Ascending aorta (tissue), 2 donors: Measurements from ENCODE around the gene ZFP62. TPM values are rescaled to one million over a fixed set of nuclear protein-coding genes. Genes with fewer than 3 reads are reported as not detected.

Experiments used
- DNase-seq, 2 donors: peaks; one replicate each; pipeline ENCODE4 v3.0.0-alpha.2; 2019; ENCODE audit warnings: low spot score in 2 of 2
- H3K27ac ChIP-seq, 2 donors: fragments of 200-600 bp; sonication (generic); one replicate each; pipeline ENCODE4 v1.5.1; 2016 to 2017; ENCODE audit warnings: mild to moderate bottlenecking in 1 of 2
- H3K27me3 ChIP-seq: fragments of 200-600 bp; sonication (generic); one replicate; pipeline ENCODE4 v1.5.1; 2017
- H3K36me3 ChIP-seq, 2 donors: fragments of 200-600 bp; sonication (generic); one replicate each; pipeline ENCODE4 v1.5.1; 2016
- H3K4me1 ChIP-seq, 2 donors: fragments of 200-600 bp; sonication (generic); one replicate each; pipeline ENCODE4 v1.5.1; 2016 to 2017; ENCODE audit warnings: mild to moderate bottlenecking in 1 of 2
- H3K4me3 ChIP-seq, 2 donors: fragments of 200-600 bp; sonication (generic); one replicate each; pipeline ENCODE4 v1.5.1; 2016 to 2017; ENCODE audit warnings: mild to moderate bottlenecking in 1 of 2
- H3K9me3 ChIP-seq, 2 donors: fragments of 200-600 bp; sonication (generic); one replicate each; pipeline ENCODE4 v1.5.1; 2016
- intact Hi-C: fragments of 100-400 bp; cut with DNase I; formaldehyde crosslinking; loops from one replicate; pipeline ENCODE4 v1.15.1; 2023
- total RNA-seq: library from RNA; depleted of rRNA; stranded (reverse); fragments of >200 nt; gene quantifications from one replicate; pipeline ENCODE4 v1.1.0, GENCODE V29; 2016
- TF ChIP-seq, protein P1 (sequence below), 3 experiments: fragments of 200-600 bp in 2 of 3; fragments of 450-650 bp in 1 of 3; sonication (generic) in 2 of 3; IDR thresholded peaks; one replicate each; pipeline ENCODE4 v1.5.1; 2016 to 2019; ENCODE audit warnings: antibody characterized with exemption in 3 of 3, mild to moderate bottlenecking in 1 of 3, moderate library complexity in 1 of 3

ZFP62 gene
- total RNA-seq, 1 donor from 2014 or later, result 1.8 TPM

DNA sequence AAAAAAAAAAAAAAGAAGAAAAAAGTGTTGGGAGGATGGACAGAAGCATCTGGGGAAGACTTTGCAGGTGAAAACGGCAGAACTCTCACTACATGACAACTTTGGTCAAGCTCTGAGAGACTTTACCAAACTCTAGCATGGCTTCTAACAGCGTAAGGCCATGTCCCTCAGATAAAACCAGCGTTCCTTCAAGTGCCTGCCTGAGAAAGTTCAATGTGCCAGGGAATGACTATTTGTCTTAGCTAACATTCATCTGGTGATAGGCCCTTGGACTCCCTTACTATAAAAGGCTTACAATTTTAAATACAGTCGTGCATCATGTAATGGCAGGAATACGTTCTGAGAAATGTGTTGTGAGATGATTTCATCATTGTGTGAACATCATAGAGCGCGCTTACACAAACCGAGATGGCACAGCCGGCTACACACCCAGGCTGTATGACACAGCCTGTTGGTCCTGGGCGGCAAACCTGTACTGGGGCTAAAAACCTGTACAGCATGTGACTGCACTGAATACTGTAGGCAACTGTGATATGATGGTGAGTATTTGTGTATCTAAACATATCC lies 14.9 kb upstream of the ZFP62 start:
- Histone ChIP-seq H3K4me1 (no peaks in the 10 kb centered on the region), H3K36me3 (no peaks in the 10 kb centered on the region), H3K27me3 (no peaks in the 10 kb centered on the region), H3K4me3 (no peak overlapping the region), H3K9me3 (no peaks in the 10 kb centered on the region), H3K27ac (no peak overlapping the region)
- DNase-seq, result no peak
- intact Hi-C loops, result no loop called here
- TF ChIP-seq, protein P1, sequence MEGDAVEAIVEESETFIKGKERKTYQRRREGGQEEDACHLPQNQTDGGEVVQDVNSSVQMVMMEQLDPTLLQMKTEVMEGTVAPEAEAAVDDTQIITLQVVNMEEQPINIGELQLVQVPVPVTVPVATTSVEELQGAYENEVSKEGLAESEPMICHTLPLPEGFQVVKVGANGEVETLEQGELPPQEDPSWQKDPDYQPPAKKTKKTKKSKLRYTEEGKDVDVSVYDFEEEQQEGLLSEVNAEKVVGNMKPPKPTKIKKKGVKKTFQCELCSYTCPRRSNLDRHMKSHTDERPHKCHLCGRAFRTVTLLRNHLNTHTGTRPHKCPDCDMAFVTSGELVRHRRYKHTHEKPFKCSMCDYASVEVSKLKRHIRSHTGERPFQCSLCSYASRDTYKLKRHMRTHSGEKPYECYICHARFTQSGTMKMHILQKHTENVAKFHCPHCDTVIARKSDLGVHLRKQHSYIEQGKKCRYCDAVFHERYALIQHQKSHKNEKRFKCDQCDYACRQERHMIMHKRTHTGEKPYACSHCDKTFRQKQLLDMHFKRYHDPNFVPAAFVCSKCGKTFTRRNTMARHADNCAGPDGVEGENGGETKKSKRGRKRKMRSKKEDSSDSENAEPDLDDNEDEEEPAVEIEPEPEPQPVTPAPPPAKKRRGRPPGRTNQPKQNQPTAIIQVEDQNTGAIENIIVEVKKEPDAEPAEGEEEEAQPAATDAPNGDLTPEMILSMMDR (IDR thresholded peaks at IDR 0.05), result no peak

DNA sequence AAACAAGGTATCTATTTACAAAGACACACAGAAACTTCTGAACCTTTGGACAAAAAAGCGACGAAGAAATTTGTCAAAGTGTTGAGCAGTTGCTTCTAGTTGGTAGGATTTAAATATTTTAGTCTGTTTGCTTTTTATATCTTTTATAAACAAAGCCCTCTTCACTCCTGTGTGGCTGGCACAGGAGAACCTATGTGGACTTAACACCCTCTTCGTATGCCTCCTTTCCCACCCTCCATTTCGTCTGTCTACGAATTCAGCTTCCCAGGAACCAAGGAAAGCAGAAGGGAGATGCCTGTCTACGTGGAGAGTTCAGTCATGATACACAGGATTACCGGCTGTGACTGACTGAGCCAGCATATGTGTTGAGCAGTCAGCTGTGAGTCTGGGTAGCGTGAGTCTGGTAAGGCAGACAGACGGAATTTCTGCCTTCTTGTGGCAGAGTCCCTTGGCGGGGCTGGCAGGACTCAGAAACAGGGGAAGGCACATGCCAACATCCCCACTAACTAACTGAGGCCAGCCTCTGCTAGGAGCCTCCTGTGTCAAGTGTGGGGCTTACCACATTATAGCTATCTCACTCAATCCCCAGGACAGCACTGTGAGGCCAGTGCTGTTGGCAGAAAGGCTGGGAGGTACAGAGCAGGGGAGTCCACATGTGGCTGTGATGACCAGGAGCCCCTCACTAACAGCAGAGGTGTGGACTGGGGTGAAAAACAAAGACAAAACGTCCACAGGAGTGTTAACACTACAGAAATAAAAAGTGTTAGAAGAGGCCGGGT lies 13.9 kb upstream of the ZFP62 start:
- Histone ChIP-seq H3K4me1 (no peaks in the 10 kb centered on the region), H3K27ac (no peak overlapping the region), H3K4me3 (no peak overlapping the region), H3K9me3 (no peaks in the 10 kb centered on the region), H3K27me3 (no peaks in the 10 kb centered on the region), H3K36me3 (no peaks in the 10 kb centered on the region)
- DNase-seq, result no peak
- TF ChIP-seq, protein P1 (IDR thresholded peaks at IDR 0.05), result no peak
- intact Hi-C loops, result no loop called here

DNA sequence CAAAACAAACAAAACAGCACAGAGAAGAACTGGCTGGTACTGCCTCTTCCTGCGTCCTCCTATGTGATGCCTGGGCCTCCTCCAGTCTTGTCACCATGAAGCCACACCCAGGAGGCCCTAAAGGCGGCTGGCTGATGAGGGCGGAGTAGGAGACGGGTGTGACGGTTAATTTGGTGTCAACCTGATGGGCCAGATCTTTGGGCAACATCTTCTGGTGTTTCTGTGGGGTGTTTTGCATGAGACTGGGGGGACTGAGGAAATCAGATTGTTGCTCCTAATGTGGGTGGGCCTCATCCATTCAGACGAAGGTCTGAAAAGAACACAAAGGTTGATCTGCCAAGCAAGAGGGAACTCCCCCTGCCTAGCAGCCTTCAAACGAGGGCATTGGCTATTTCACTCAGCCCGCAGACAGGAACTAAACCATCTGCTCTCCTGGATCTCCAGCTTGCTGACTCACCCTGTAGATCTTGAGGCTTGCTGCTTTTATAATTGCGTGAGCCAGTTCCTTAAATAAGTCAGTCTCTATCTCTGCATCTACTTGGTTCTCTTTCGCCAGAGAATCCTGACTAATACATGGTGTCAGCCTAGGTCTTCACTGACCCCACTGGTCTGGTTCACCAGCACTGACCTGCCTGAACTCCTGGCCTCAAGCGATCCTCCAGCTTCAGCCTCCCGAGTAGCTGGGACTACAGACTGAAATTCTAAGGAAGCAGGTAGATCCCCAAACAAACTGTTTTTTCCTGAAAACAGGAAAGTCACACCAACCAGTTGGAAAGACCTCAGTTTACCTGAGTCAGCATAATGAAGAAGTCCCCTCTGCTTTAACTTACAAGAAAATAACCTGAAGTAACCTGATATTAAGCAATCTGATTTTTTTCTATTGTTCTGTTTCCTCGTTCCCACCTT lies 12.8 kb upstream of the ZFP62 start:
- DNase-seq, result no peak
- H3K9me3 ChIP-seq, result no peaks in the 10 kb centered on the region
- H3K27me3 ChIP-seq, result no peaks in the 10 kb centered on the region
- intact Hi-C loops, result no loop called here
- no peaks in the 10 kb centered on the region for H3K36me3 ChIP-seq
- no peaks in the 10 kb centered on the region for H3K4me1 ChIP-seq
- H3K27ac ChIP-seq, result no peak overlapping the region
- no peak overlapping the region for H3K4me3 ChIP-seq
- TF ChIP-seq, protein P1 (IDR thresholded peaks at IDR 0.05), result no peak

- Histone ChIP-seq H3K36me3 (no peaks in the 10 kb centered on the region), H3K27me3 (no peaks in the 10 kb centered on the region), H3K9me3 (no peaks in the 10 kb centered on the region), H3K4me3 (no peak overlapping the region), H3K27ac (no peak overlapping the region), H3K4me1 (no peaks in the 10 kb centered on the region)
- intact Hi-C loops, result no loop called here
- TF ChIP-seq, protein P1 (IDR thresholded peaks at IDR 0.05), result no peak
- DNase-seq, result no peak
These were observed 11.3 kb upstream of the ZFP62 start for GRCh38 chr5:180872419-180872818.

GRCh38 chr5:180870276-180871068 lies 9.4 kb upstream of the ZFP62 start:
- H3K27ac ChIP-seq, result no peak overlapping the region
- H3K36me3 ChIP-seq, result no peaks in the 10 kb centered on the region
- no peak for DNase-seq
- H3K4me1 ChIP-seq, result no peaks in the 10 kb centered on the region
- H3K9me3 ChIP-seq, result no peaks in the 10 kb centered on the region
- H3K27me3 ChIP-seq, result no peaks in the 10 kb centered on the region
- intact Hi-C loops, result no loop called here
- no peak overlapping the region for H3K4me3 ChIP-seq
- TF ChIP-seq, protein P1 (IDR thresholded peaks at IDR 0.05), result no peak
